ENCODE measurements around the gene USP11.

The USP11 gene

GRCh38 chrX:47232803-47233332, at the start of gene USP11:
TSS of gene USP11 (plus strand) at chrX:47233009. CDS start at chrX:47233044, 35 bp downstream.
- DNase-seq = peak; percentile 76

GRCh38 chrX:47184486-47184885, 48.3 kb upstream of the USP11 start:
- DNase-seq = no peak

- no peak for DNase-seq
Measured at GRCh38 chrX:47185241-47185640, 47.6 kb upstream of the USP11 start.

- DNase-seq = no peak
Measured at GRCh38 chrX:47186096-47186740, 46.6 kb upstream of the USP11 start.

- no peak for DNase-seq
Measured at GRCh38 chrX:47187106-47187677, 45.6 kb upstream of the USP11 start.

- DNase-seq = no peak
Measured at GRCh38 chrX:47189906-47190305, 42.9 kb upstream of the USP11 start.

- DNase-seq = peak; percentile 91
Measured at GRCh38 chrX:47190445-47191269, 42.2 kb upstream of the USP11 start.

GRCh38 chrX:47191331-47191730, 41.5 kb upstream of the USP11 start:
- DNase-seq = peak; percentile 19

- DNase-seq = no peak
Measured at GRCh38 chrX:47191806-47192401, 40.9 kb upstream of the USP11 start.

GRCh38 chrX:47193475-47194193, 39.2 kb upstream of the USP11 start, which contains the start of gene UBA1:
TSS of gene UBA1 (plus strand) at chrX:47193829. CDS start at chrX:47198803, 4,974 bp downstream.
- peak; percentile 97 for DNase-seq

- DNase-seq = no peak
Measured at GRCh38 chrX:47194194-47194787, 38.5 kb upstream of the USP11 start.

GRCh38 chrX:47196098-47196497, 36.7 kb upstream of the USP11 start:
- DNase-seq = no peak

- DNase-seq = no peak
Measured at GRCh38 chrX:47197526-47197925, 35.3 kb upstream of the USP11 start.

- DNase-seq = no peak
Measured at GRCh38 chrX:47198026-47198686, 34.7 kb upstream of the USP11 start.

- DNase-seq = no peak
Measured at GRCh38 chrX:47198687-47199080, 34.1 kb upstream of the USP11 start.

- no peak for DNase-seq
Measured at GRCh38 chrX:47199286-47199685, 33.5 kb upstream of the USP11 start.

- DNase-seq = no peak
Measured at GRCh38 chrX:47200385-47201150, 32.2 kb upstream of the USP11 start.

- DNase-seq = no peak
Measured at GRCh38 chrX:47201345-47201944, 31.4 kb upstream of the USP11 start.

- DNase-seq = no peak
Measured at GRCh38 chrX:47202316-47202715, 30.5 kb upstream of the USP11 start.

GRCh38 chrX:47202877-47203276, 29.9 kb upstream of the USP11 start:
- no peak for DNase-seq

Measured in CD4-positive, alpha-beta T cell treated with Interferon gamma for 1 hour (primary cell).